Measurements from ENCODE around the gene MAD1L1. TPM values are rescaled to one million over a fixed set of nuclear protein-coding genes. Genes with fewer than 3 reads are reported as not detected.

The MAD1L1 gene
- total RNA-seq, 1 experiment from 2014 or later: 63.0 TPM

GRCh38 chr7:1989049-1989860 lies 243.5 kb downstream of the MAD1L1 start:
- Histone ChIP-seq H3K36me3 (replicated peaks; ENCODE audit: control insufficient read depth, insufficient read depth, low read length) (no peaks in the 10 kb centered on the region), H3K4me3 (ENCODE audit: insufficient read depth, low read depth, low read length) (no peak overlapping the region), H3K27me3 (ENCODE audit: control insufficient read depth, insufficient read depth, low read length) (no peaks in the 10 kb centered on the region)
- DNase-seq: no peak

GRCh38 chr7:1988533-1988930 lies 244.2 kb downstream of the MAD1L1 start:
- no peaks in the 10 kb centered on the region for H3K36me3 ChIP-seq (replicated peaks; ENCODE audit: control insufficient read depth, insufficient read depth, low read length)
- H3K27me3 ChIP-seq (ENCODE audit: control insufficient read depth, insufficient read depth, low read length): no peaks in the 10 kb centered on the region
- H3K4me3 ChIP-seq (ENCODE audit: insufficient read depth, low read depth, low read length): no peak overlapping the region
- DNase-seq: no peak

- Histone ChIP-seq H3K36me3 (replicated peaks; ENCODE audit: control insufficient read depth, insufficient read depth, low read length) (no peaks in the 10 kb centered on the region), H3K27me3 (ENCODE audit: control insufficient read depth, insufficient read depth, low read length) (no peaks in the 10 kb centered on the region), H3K4me3 (ENCODE audit: insufficient read depth, low read depth, low read length) (no peak overlapping the region)
- DNase-seq: no peak
Measured at GRCh38 chr7:1987591-1988532, 244.9 kb downstream of the MAD1L1 start.

- H3K4me3 ChIP-seq (ENCODE audit: insufficient read depth, low read depth, low read length): no peak overlapping the region
- H3K36me3 ChIP-seq (replicated peaks; ENCODE audit: control insufficient read depth, insufficient read depth, low read length): no peaks in the 10 kb centered on the region
- DNase-seq: no peak
- H3K27me3 ChIP-seq (ENCODE audit: control insufficient read depth, insufficient read depth, low read length): no peaks in the 10 kb centered on the region
Measured at GRCh38 chr7:1987084-1987535, 245.6 kb downstream of the MAD1L1 start.

GRCh38 chr7:1986366-1987083 lies 246.2 kb downstream of the MAD1L1 start:
- no peaks in the 10 kb centered on the region for H3K27me3 ChIP-seq (ENCODE audit: control insufficient read depth, insufficient read depth, low read length)
- no peak for DNase-seq
- H3K36me3 ChIP-seq (replicated peaks; ENCODE audit: control insufficient read depth, insufficient read depth, low read length): no peaks in the 10 kb centered on the region

GRCh38 chr7:1985936-1986335 lies 246.8 kb downstream of the MAD1L1 start:
- Histone ChIP-seq H3K27me3 (ENCODE audit: control insufficient read depth, insufficient read depth, low read length) (no peaks in the 10 kb centered on the region), H3K36me3 (replicated peaks; ENCODE audit: control insufficient read depth, insufficient read depth, low read length) (no peaks in the 10 kb centered on the region), H3K4me3 (ENCODE audit: insufficient read depth, low read depth, low read length) (no peak overlapping the region)
- no peak for DNase-seq

More at GRCh38 chr7:1986366-1987083, 246.2 kb downstream of the MAD1L1 start:
- H3K4me3 ChIP-seq (ENCODE audit: insufficient read depth, low read depth, low read length): no peak overlapping the region

GRCh38 chr7:1985042-1985441 lies 247.7 kb downstream of the MAD1L1 start:
- DNase-seq: no peak
- H3K27me3 ChIP-seq (ENCODE audit: control insufficient read depth, insufficient read depth, low read length): no peaks in the 10 kb centered on the region
- no peaks in the 10 kb centered on the region for H3K36me3 ChIP-seq (replicated peaks; ENCODE audit: control insufficient read depth, insufficient read depth, low read length)
- no peak overlapping the region for H3K4me3 ChIP-seq (ENCODE audit: insufficient read depth, low read depth, low read length)

- H3K4me3 ChIP-seq (ENCODE audit: insufficient read depth, low read depth, low read length): no peak overlapping the region
- H3K36me3 ChIP-seq (replicated peaks; ENCODE audit: control insufficient read depth, insufficient read depth, low read length): no peaks in the 10 kb centered on the region
- no peaks in the 10 kb centered on the region for H3K27me3 ChIP-seq (ENCODE audit: control insufficient read depth, insufficient read depth, low read length)
- no peak for DNase-seq
Measured at GRCh38 chr7:1981878-1982230, 250.9 kb downstream of the MAD1L1 start.

- H3K36me3 ChIP-seq (replicated peaks; ENCODE audit: control insufficient read depth, insufficient read depth, low read length): no peaks in the 10 kb centered on the region; the same call in 1 of the 2 replicates
- H3K27me3 ChIP-seq (ENCODE audit: control insufficient read depth, insufficient read depth, low read length): no peaks in the 10 kb centered on the region
- no peak for DNase-seq
- H3K4me3 ChIP-seq (ENCODE audit: insufficient read depth, low read depth, low read length): no peak overlapping the region
Measured at GRCh38 chr7:1981201-1981877, 251.4 kb downstream of the MAD1L1 start.

GRCh38 chr7:1979591-1980560 lies 252.9 kb downstream of the MAD1L1 start:
- H3K4me3 ChIP-seq (ENCODE audit: insufficient read depth, low read depth, low read length): no peak overlapping the region
- H3K36me3 ChIP-seq (replicated peaks; ENCODE audit: control insufficient read depth, insufficient read depth, low read length): no peaks in the 10 kb centered on the region; the same call in 1 of the 2 replicates
- DNase-seq: peak; percentile 89
- no peaks in the 10 kb centered on the region for H3K27me3 ChIP-seq (ENCODE audit: control insufficient read depth, insufficient read depth, low read length)

- DNase-seq: no peak
- Histone ChIP-seq H3K36me3 (replicated peaks; ENCODE audit: control insufficient read depth, insufficient read depth, low read length) (no peaks in the 10 kb centered on the region; the same call in 1 of the 2 replicates), H3K27me3 (ENCODE audit: control insufficient read depth, insufficient read depth, low read length) (no peaks in the 10 kb centered on the region), H3K4me3 (ENCODE audit: insufficient read depth, low read depth, low read length) (no peak overlapping the region)
Measured at GRCh38 chr7:1978656-1979590, 253.8 kb downstream of the MAD1L1 start.

- Histone ChIP-seq H3K4me3 (ENCODE audit: insufficient read depth, low read depth, low read length) (no peak overlapping the region), H3K36me3 (replicated peaks; ENCODE audit: control insufficient read depth, insufficient read depth, low read length) (no peaks in the 10 kb centered on the region; the same call in 1 of the 2 replicates), H3K27me3 (ENCODE audit: control insufficient read depth, insufficient read depth, low read length) (no peaks in the 10 kb centered on the region)
- no peak for DNase-seq
Measured at GRCh38 chr7:1977876-1978441, 254.8 kb downstream of the MAD1L1 start.

All from H7 (cell line).